Fibroblast of lung (primary cell): Measurements from ENCODE around the gene CHEK1.

Experiments
- EZH2 ChIP-seq: IDR thresholded peaks from 2 replicates; pipeline ENCODE4 v1.5.1; 2012; ENCODE audit warnings: low read length, control low read depth, mild to moderate bottlenecking; ENCODE audit errors: missing control alignments
- TF ChIP-seq, protein P1 (sequence below), 2 donors: IDR thresholded peaks in 1 of 2; conservative IDR thresholded peaks in 1 of 2; 1 replicate in 1 of 2; 2 replicates in 1 of 2; pipeline ENCODE4 v1.5.1; 2011 to 2012; ENCODE audit warnings: low read length in 2 of 2, control low read depth in 1 of 2, inconsistent platforms in 1 of 2, low read depth in 1 of 2, mild to moderate bottlenecking in 1 of 2

DNA sequence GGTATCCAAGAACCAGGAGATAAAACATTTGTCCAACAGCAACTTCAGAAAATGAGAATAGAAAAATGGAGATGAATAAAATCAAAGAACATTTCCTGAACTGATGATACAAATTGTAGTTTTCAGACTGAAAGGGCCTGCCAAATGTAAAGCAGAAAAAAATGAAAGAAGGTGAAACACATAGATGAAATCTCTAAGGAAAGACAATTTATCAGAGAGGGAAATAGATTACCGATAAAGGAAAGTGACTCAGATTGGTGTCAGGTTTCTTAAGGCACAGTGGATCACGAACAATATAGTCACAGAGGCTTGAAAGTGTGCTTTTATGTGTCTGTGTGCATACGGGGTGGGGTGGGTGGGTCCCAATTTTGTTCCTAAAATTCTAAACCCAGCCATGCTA, 36.5 kb upstream of the CHEK1 start:
- TF ChIP-seq, protein P1, sequence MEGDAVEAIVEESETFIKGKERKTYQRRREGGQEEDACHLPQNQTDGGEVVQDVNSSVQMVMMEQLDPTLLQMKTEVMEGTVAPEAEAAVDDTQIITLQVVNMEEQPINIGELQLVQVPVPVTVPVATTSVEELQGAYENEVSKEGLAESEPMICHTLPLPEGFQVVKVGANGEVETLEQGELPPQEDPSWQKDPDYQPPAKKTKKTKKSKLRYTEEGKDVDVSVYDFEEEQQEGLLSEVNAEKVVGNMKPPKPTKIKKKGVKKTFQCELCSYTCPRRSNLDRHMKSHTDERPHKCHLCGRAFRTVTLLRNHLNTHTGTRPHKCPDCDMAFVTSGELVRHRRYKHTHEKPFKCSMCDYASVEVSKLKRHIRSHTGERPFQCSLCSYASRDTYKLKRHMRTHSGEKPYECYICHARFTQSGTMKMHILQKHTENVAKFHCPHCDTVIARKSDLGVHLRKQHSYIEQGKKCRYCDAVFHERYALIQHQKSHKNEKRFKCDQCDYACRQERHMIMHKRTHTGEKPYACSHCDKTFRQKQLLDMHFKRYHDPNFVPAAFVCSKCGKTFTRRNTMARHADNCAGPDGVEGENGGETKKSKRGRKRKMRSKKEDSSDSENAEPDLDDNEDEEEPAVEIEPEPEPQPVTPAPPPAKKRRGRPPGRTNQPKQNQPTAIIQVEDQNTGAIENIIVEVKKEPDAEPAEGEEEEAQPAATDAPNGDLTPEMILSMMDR (conservative IDR thresholded peaks at IDR 0.05 in 1 of 2, IDR thresholded peaks at IDR 0.05 in 1 of 2; ENCODE audit: low read depth in 1 of 2, low read length in 2 of 2), result no peak
- no peak for TF ChIP-seq EZH2
